K562 (cell line): ENCODE data around the gene RACGAP1.

ENCODE experiments used
- ATF7 ChIP-seq: fragments of 450-650 bp; IDR thresholded peaks from 2 replicates; pipeline ENCODE4 v1.7.1; 2014; ENCODE audit warnings: mild to moderate bottlenecking, moderate library complexity
- CBFA2T2 ChIP-seq: fragments of 450-650 bp; conservative IDR thresholded peaks from 2 replicates; pipeline ENCODE4 v1.6.1; 2017; ENCODE audit warnings: mild to moderate bottlenecking
- CBX3 ChIP-seq, 2 experiments: IDR thresholded peaks; 1 replicate in 1 of 2; 2 replicates in 1 of 2; pipeline ENCODE4 v1.6.1; 2012; ENCODE audit warnings: inconsistent platforms in 2 of 2, low read length in 2 of 2, borderline replicate concordance in 1 of 2, control low read depth in 1 of 2
- CTCF ChIP-seq, 3 experiments: IDR thresholded peaks in 2 of 3; conservative IDR thresholded peaks in 1 of 3; 2 replicates each; pipeline ENCODE4 v1.5.1; 2011 to 2012; ENCODE audit warnings: low read length in 3 of 3, mild to moderate bottlenecking in 3 of 3, control low read depth in 2 of 3, improper control_type of control experiment in 1 of 3, inconsistent platforms in 1 of 3, low read depth in 1 of 3, mixed read lengths in 1 of 3, moderate library complexity in 1 of 3; ENCODE audit not compliant: insufficient read depth in 2 of 3
- GABPB2 ChIP-seq: fragments of 250-450 bp; sonication (Bioruptor Pico); conservative IDR thresholded peaks from 2 replicates; pipeline ENCODE4 v1.5.1; 2021; ENCODE audit warnings: mild to moderate bottlenecking
- HCFC1 ChIP-seq: IDR thresholded peaks from 2 replicates; pipeline ENCODE4 v1.6.1; 2012; ENCODE audit warnings: low read depth, low read length, improper control_type of control experiment
- KLF6 ChIP-seq: fragments of 250-450 bp; sonication (Bioruptor Pico); IDR thresholded peaks from 2 replicates; pipeline ENCODE4 v1.4.0; 2020; ENCODE audit warnings: mild to moderate bottlenecking, moderate library complexity, borderline replicate concordance
- PHF8 ChIP-seq: fragments of 200-600 bp; sonication (generic); IDR thresholded peaks from 2 replicates; pipeline ENCODE4 v1.6.1; 2012; ENCODE audit warnings: mixed run types, mild to moderate bottlenecking, inconsistent platforms, low read length, moderate library complexity, borderline replicate concordance
- PURB ChIP-seq: sonication (generic); formaldehyde crosslinking; IDR thresholded peaks from 2 replicates; pipeline ENCODE4 v1.9.0; 2021; ENCODE audit warnings: low read depth, mild to moderate bottlenecking, missing genetic modification reagents
- STAT5B ChIP-seq: fragments of 250-450 bp; sonication (Bioruptor Pico); IDR thresholded peaks from 2 replicates; pipeline ENCODE4 v1.8.0; 2021; ENCODE audit warnings: mild to moderate bottlenecking, inconsistent platforms
- YY1 ChIP-seq, 3 experiments: IDR thresholded peaks; 2 replicates each; pipeline ENCODE4 v1.6.1; 2011; ENCODE audit warnings: low read length in 2 of 3, mild to moderate bottlenecking in 2 of 3, moderate library complexity in 2 of 3, borderline replicate concordance in 1 of 3, control low read depth in 1 of 3, low read depth in 1 of 3; ENCODE audit not compliant: insufficient read depth in 3 of 3, insufficient replicate concordance in 2 of 3, control insufficient read depth in 1 of 3, insufficient read length in 1 of 3; ENCODE audit errors: extremely low read depth in 1 of 3
- ZBTB43 ChIP-seq: sonication (generic); formaldehyde crosslinking; IDR thresholded peaks from 2 replicates; pipeline ENCODE4 v1.8.0; 2023; ENCODE audit warnings: mild to moderate bottlenecking, missing genetic modification reagents
- ZFPM2 ChIP-seq: fragments of 250-450 bp; sonication (Bioruptor Pico); IDR thresholded peaks from 2 replicates; pipeline ENCODE4 v1.5.1; 2022; ENCODE audit warnings: mild to moderate bottlenecking
- ZNF24 ChIP-seq: fragments of 450-650 bp; IDR thresholded peaks from 2 replicates; pipeline ENCODE4 v1.6.1; 2016

- TF ChIP-seq ZNF24 (no peak), YY1 (IDR thresholded peaks at IDR 0.05; ENCODE audit: borderline replicate concordance in 1 of 3, control insufficient read depth in 1 of 3, extremely low read depth in 1 of 3, insufficient read depth in 3 of 3, insufficient read length in 1 of 3, insufficient replicate concordance in 2 of 3, low read depth in 1 of 3, low read length in 2 of 3) (no peak), HCFC1 (no peak), CBFA2T2 (no peak), CBX3 (IDR thresholded peaks at IDR 0.05; ENCODE audit: borderline replicate concordance in 1 of 2, low read length in 2 of 2) (no peak), STAT5B (CRISPR knock-in tag) (no peak), ZFPM2 (no peak), PHF8 (no peak), PURB (CRISPR knock-in tag) (no peak), CTCF (IDR thresholded peaks at IDR 0.05 in 2 of 3, conservative IDR thresholded peaks at IDR 0.05 in 1 of 3; ENCODE audit: insufficient read depth in 2 of 3, low read depth in 1 of 3, low read length in 3 of 3) (no peak), KLF6 (CRISPR knock-in tag) (no peak), GABPB2 (no peak), ZBTB43 (CRISPR knock-in tag) (no peak), ATF7 (no peak)
These were observed 37.5 kb downstream of the RACGAP1 start for GRCh38 chr12:49987625-49988303.
